GM13977 (cell line): ENCODE measurements around the gene NEURL4.

Experiments used
- DNase-seq: peaks from one replicate; pipeline ENCODE4 v3.0.0; 2012; ENCODE audit warnings: low spot score
- in situ Hi-C: fragments of 300-500 bp; cut with MboI; formaldehyde crosslinking; loops from one replicate; pipeline ENCODE4 v1.12.0; 2022; ENCODE audit warnings: low sequenced_read_pairs, low pct_unique_long_range_greater_than_20kb, mixed read lengths, inconsistent platforms; ENCODE audit not compliant: unreplicated experiment
- TF ChIP-seq, protein P1 (sequence below): IDR thresholded peaks from 2 replicates; pipeline ENCODE4 v1.5.1; 2012; ENCODE audit warnings: mild to moderate bottlenecking, control low read depth; ENCODE audit not compliant: insufficient read depth; ENCODE audit errors: extremely low read depth, missing control alignments

Gene NEURL4

DNA sequence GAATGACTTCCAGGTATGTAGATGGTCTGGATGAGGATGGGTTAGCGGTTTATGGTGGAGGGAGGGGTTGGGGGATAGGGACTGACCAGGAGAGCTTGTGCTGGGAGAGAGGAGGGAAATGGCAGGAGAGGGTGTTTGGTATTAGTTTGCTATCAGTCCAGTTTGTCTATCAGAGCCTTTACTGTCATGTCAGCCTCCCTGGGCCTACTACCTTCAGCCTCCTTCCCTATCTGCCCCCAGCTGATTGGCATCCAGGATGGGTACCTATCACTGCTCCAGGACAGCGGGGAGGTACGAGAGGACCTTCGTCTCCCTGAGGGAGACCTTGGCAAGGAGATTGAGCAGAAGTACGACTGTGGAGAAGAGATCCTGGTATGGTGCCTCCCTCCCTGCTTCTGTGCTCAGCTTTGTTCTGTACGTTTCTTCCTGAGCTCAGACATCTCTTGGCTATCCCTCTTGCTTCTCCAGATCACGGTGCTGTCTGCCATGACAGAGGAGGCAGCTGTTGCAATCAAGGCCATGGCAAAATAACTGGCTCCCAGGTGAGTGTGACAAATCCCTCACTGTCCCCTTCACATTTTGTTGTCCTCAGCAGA, 17.9 kb downstream of the NEURL4 start:
- TF ChIP-seq, protein P1, sequence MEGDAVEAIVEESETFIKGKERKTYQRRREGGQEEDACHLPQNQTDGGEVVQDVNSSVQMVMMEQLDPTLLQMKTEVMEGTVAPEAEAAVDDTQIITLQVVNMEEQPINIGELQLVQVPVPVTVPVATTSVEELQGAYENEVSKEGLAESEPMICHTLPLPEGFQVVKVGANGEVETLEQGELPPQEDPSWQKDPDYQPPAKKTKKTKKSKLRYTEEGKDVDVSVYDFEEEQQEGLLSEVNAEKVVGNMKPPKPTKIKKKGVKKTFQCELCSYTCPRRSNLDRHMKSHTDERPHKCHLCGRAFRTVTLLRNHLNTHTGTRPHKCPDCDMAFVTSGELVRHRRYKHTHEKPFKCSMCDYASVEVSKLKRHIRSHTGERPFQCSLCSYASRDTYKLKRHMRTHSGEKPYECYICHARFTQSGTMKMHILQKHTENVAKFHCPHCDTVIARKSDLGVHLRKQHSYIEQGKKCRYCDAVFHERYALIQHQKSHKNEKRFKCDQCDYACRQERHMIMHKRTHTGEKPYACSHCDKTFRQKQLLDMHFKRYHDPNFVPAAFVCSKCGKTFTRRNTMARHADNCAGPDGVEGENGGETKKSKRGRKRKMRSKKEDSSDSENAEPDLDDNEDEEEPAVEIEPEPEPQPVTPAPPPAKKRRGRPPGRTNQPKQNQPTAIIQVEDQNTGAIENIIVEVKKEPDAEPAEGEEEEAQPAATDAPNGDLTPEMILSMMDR, result no peak
- no peak for DNase-seq
- in situ Hi-C loops, result no loop called here

DNA sequence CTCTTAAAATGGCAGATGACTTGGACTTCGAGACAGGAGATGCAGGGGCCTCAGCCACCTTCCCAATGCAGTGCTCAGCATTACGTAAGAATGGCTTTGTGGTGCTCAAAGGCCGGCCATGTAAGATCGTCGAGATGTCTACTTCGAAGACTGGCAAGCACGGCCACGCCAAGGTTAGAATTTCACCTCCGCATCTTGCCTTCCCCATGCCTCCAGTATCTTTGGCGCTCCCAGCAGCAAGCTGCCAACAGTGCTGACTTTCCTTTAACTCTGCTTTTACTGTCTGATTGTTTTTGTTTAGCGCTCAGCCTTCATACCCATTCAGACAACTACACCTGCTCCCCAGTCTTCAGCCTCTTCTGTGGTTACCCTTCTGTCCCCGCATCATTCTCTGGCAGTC, 19.5 kb downstream of the NEURL4 start:
- DNase-seq, result no peak
- in situ Hi-C loops, result no loop called here
- TF ChIP-seq, protein P1, result no peak

DNA sequence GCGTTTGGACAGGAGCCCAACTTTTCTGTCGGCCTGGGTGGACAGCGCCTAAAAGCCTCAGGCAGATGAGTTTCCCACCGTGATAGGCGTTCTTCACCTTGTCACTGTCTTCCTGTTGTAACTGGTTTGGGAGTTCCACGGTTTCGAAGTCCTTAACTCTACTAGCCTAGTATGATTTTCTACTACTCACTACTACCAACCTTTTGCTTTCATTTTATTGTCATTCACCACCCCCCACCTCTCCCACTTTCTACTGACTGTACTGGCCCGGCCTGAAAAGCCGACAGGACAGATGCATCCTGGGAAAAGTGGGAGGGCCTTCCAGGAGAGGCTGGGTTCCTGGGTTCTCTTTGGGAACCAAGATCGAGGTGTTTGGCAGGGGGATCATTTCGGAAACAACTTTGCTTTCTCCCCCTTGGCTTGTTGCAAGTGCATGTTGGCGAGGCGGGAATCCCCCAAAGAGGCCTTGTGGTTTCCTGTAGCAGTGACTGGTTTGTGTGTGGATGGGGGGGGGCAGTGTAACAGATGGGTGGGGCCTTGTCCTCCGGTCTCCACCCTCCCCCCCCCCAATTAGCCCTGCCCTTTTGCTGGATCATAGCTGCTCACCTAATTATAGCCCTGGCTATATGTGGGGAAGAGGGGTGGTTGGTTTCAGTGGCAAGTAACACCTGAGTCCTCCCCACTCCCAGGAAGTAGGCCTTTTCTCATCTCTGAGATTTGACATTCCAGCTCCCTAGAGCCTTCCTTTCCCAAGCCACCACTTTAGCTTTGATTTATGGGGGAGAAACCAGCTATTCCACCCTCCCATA, 20.3 kb downstream of the NEURL4 start:
- in situ Hi-C loops, result no loop called here

DNA sequence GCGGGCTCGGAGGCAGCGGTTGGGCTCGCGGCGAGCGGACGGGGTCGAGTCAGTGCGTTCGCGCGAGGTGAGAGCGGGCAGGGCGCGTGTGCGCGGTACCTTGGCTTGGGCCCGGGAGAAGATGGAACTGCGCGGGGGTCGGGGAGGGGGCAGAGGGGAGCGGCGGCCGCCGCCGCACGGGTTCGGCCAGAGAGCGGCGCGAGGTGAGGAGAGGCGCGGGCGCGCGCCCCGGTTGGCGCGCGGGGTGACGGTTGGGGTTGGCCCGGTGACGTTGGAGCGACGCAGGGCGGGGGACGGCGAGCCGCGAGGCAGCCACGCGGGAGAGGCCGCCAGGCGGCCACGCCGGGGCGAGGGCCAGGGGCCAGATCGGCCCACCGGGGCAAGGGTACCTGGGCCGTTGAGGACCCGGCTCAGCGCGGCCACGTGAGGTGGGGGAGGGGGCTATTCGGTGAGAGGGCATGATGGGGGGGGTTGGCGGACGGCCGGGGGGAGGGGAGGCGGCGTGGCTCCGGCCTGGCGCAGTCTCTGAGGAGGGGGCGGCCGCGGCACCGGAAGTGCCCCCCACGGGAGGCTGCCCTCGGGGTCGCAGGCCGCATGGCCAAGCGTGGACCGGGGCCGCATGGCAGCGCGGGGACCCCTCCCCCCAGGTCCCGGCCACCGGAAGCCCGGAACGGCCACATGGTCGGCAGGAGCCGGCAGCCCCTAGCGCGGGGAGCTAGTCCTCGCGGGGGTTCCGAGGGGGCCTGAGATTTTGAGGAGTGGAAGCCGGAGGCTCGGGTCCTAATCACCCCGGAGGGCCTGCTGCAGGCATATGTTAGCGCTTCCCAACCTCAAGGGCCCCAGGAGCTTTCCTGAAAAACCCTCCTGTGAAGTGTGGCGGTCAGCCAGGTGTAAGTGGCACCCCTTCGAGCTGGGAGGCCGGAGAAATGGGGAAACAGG, 21.2 kb downstream of the NEURL4 start:
- in situ Hi-C loops, result no loop called here
- no peak for DNase-seq
- TF ChIP-seq, protein P1, result no peak

More for the DNA sequence above, 20.3 kb downstream of the NEURL4 start:
- peak; percentile 87 for DNase-seq
- TF ChIP-seq, protein P1, result no peak

DNA sequence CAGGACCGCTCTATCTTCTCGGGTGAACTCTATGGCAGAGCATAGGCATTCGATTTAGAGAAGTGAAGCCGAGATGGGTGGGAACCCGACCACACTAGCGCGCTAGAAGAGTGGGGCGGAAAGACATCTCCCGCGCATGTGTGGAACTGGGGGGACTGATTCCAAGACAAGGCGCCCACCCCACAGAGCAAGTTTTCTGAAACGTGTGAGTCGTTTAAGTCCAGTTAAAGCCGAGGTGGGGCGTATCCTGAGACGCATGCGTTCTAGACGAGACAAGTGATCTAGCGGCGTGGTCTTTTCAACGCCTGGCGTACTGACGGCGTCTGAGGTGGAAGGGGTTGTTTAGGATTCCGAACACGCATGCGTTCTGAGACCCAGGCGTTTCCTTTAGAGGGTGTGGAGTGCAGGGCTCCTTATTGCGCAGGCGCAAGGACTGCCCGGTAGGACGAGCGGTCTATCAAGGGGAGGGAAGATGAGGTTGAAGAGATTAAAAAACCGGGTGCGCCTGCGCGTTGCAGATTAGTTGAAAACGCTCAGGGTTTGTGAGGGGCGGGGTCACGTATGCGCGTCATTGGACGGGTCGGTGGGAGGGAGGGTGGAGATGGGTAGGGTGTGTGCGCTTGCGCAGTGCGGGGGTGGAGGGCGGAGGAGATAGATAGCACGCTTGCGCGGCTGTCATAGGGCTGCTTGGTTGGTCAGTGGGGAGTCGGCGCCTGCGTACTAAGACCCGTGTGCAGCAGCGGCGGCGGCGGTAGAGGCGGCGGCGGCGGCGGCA, 22.0 kb downstream of the NEURL4 start, which contains the start of gene EIF5A:
Gene EIF5A (plus strand): TSS at position 718 of the 775 bp plus-strand sequence. CDS start 2,008 bp downstream, outside the sequence.
- peak; percentile 99 for DNase-seq
- in situ Hi-C loops, result no loop called here
- TF ChIP-seq, protein P1, result no peak
